ENCODE measurements around the gene DZIP3. TPM values are rescaled to one million over a fixed set of nuclear protein-coding genes. Genes with fewer than 3 reads are reported as not detected.

The DZIP3 gene
- total RNA-seq, 1 donor from 2014 or later = 27.2 TPM

- TF ChIP-seq CTCF (IDR thresholded peaks at IDR 0.05; ENCODE audit: unreplicated experiment) = no peak
- no peak overlapping the region for H3K4me3 Mint-ChIP-seq
- H3K27ac Mint-ChIP-seq = no peak overlapping the region
Observed at GRCh38 chr3:108718454-108718853, 128.9 kb downstream of the DZIP3 start.

GRCh38 chr3:108719178-108719806 lies 129.8 kb downstream of the DZIP3 start:
- no peaks in the 10 kb centered on the region for H3K9me3 Mint-ChIP-seq
- peaks cover 70% of the 10 kb centered on the region for H3K27me3 Mint-ChIP-seq (ENCODE audit: low read depth)
- no peak overlapping the region for H3K27ac Mint-ChIP-seq
- TF ChIP-seq CTCF (IDR thresholded peaks at IDR 0.05; ENCODE audit: unreplicated experiment) = no peak
- no peaks in the 10 kb centered on the region for H3K36me3 Mint-ChIP-seq
- DNase-seq (ENCODE audit: low spot score in 2 of 2, unreplicated experiment in 2 of 2) = no peak
- H3K4me1 Mint-ChIP-seq = peaks cover 13% of the 10 kb centered on the region
- H3K4me3 Mint-ChIP-seq = no peak overlapping the region

More at GRCh38 chr3:108718454-108718853, 128.9 kb downstream of the DZIP3 start:
- Mint-ChIP-seq H3K9me3 (no peaks in the 10 kb centered on the region), H3K27me3 (ENCODE audit: low read depth) (peaks cover 69% of the 10 kb centered on the region), H3K36me3 (no peaks in the 10 kb centered on the region), H3K4me1 (peaks cover 13% of the 10 kb centered on the region)
- no peak for DNase-seq (ENCODE audit: low spot score in 2 of 2, unreplicated experiment in 2 of 2)

- H3K27me3 Mint-ChIP-seq (ENCODE audit: low read depth) = peaks cover 64% of the 10 kb centered on the region
- H3K27ac Mint-ChIP-seq = no peak overlapping the region
- H3K4me3 Mint-ChIP-seq = no peak overlapping the region
- no peak for TF ChIP-seq CTCF (IDR thresholded peaks at IDR 0.05; ENCODE audit: unreplicated experiment)
- H3K9me3 Mint-ChIP-seq = no peaks in the 10 kb centered on the region
- no peak for DNase-seq (ENCODE audit: low spot score in 2 of 2, unreplicated experiment in 2 of 2)
- H3K4me1 Mint-ChIP-seq = peaks cover 13% of the 10 kb centered on the region
- no peaks in the 10 kb centered on the region for H3K36me3 Mint-ChIP-seq
Observed at GRCh38 chr3:108722724-108723123, 133.2 kb downstream of the DZIP3 start.

GRCh38 chr3:108724101-108724500 lies 134.6 kb downstream of the DZIP3 start:
- Mint-ChIP-seq H3K36me3 (no peaks in the 10 kb centered on the region), H3K4me3 (no peak overlapping the region), H3K4me1 (peaks cover 9% of the 10 kb centered on the region), H3K27me3 (ENCODE audit: low read depth) (peaks cover 52% of the 10 kb centered on the region), H3K27ac (no peak overlapping the region), H3K9me3 (no peaks in the 10 kb centered on the region)
- DNase-seq (ENCODE audit: low spot score in 2 of 2, unreplicated experiment in 2 of 2) = no peak
- TF ChIP-seq CTCF (IDR thresholded peaks at IDR 0.05; ENCODE audit: unreplicated experiment) = no peak

- Mint-ChIP-seq H3K36me3 (no peaks in the 10 kb centered on the region), H3K9me3 (no peaks in the 10 kb centered on the region), H3K27ac (no peak overlapping the region), H3K4me3 (no peak overlapping the region), H3K27me3 (ENCODE audit: low read depth) (peaks cover 56% of the 10 kb centered on the region), H3K4me1 (peaks cover 5% of the 10 kb centered on the region)
- DNase-seq (ENCODE audit: low spot score in 2 of 2, unreplicated experiment in 2 of 2) = no peak
- no peak for TF ChIP-seq CTCF (IDR thresholded peaks at IDR 0.05; ENCODE audit: unreplicated experiment)
Observed at GRCh38 chr3:108728105-108728504, 138.6 kb downstream of the DZIP3 start.

Measured in mesothelial cell of epicardium (in vitro differentiated cells).